Neuron (in vitro differentiated cells): Measurements from ENCODE around the gene C12orf54.
"Not testable (repeated sequence)": the region's sequence is repeated elsewhere in the genome, so short reads cannot be mapped to it uniquely, and the experiment has no call there.

ENCODE experiments used
- H2AFZ ChIP-seq: one replicate; pipeline ENCODE4 v1.6.1; 2013; ENCODE audit warnings: low read depth, mild to moderate bottlenecking, inconsistent platforms, low read length, moderate library complexity
- H3K27me3 ChIP-seq: one replicate; pipeline ENCODE4 v1.6.1; 2013; ENCODE audit warnings: low read length; ENCODE audit not compliant: insufficient read depth
- H3K36me3 ChIP-seq: one replicate; pipeline ENCODE4 v1.6.1; 2013; ENCODE audit warnings: low read length; ENCODE audit not compliant: insufficient read depth
- H3K4me1 ChIP-seq: one replicate; pipeline ENCODE4 v1.6.1; 2013; ENCODE audit warnings: low read length; ENCODE audit not compliant: insufficient read depth
- H3K4me3 ChIP-seq: 2 replicates; pipeline ENCODE4 v1.5.1; 2013; ENCODE audit warnings: mild to moderate bottlenecking, low read length, moderate library complexity
- H3K9me3 ChIP-seq: one replicate; pipeline ENCODE4 v1.6.1; 2013; ENCODE audit warnings: low read length

C12orf54 gene

GRCh38 chr12:48520381-48520780 is 38.1 kb downstream of the C12orf54 start:
- H2AFZ ChIP-seq, H3K4me1 ChIP-seq, H3K9me3 ChIP-seq, H3K36me3 ChIP-seq, H3K27me3 ChIP-seq, H3K4me3 ChIP-seq: not testable (repeated sequence)

- no peaks in the 10 kb centered on the region for H3K9me3 ChIP-seq
Measured at GRCh38 chr12:48525332-48525731, 43.0 kb downstream of the C12orf54 start, which contains the start of gene OR8S1. TSS of gene OR8S1 (plus strand) at chr12:48525632. CDS start at chr12:48525632, 0 bp downstream.

GRCh38 chr12:48527891-48528670 is 45.8 kb downstream of the C12orf54 start:
- Histone ChIP-seq H3K4me3 (no peak overlapping the region), H3K4me1 (no peaks in the 10 kb centered on the region), H3K9me3 (no peaks in the 10 kb centered on the region), H3K27me3 (peaks cover 9% of the 10 kb centered on the region), H3K36me3 (no peaks in the 10 kb centered on the region), H2AFZ (no peak overlapping the region)

More at GRCh38 chr12:48525332-48525731, 43.0 kb downstream of the C12orf54 start, which contains the start of gene OR8S1:
- H3K27me3 ChIP-seq = peaks cover 3% of the 10 kb centered on the region
- H3K4me1 ChIP-seq = no peaks in the 10 kb centered on the region
- H2AFZ ChIP-seq = no peak within 1 kb of the TSS
- H3K4me3 ChIP-seq = no peak within 1 kb of the TSS
- H3K36me3 ChIP-seq = no peaks in the 10 kb centered on the region

GRCh38 chr12:48532601-48533000 is 50.3 kb downstream of the C12orf54 start:
- H3K36me3 ChIP-seq = no peaks in the 10 kb centered on the region
- no peak overlapping the region for H2AFZ ChIP-seq
- H3K27me3 ChIP-seq = peaks cover 9% of the 10 kb centered on the region
- H3K4me1 ChIP-seq = no peaks in the 10 kb centered on the region
- no peak overlapping the region for H3K4me3 ChIP-seq
- H3K9me3 ChIP-seq = peaks cover 2% of the 10 kb centered on the region

GRCh38 chr12:48536602-48537001 is 54.3 kb downstream of the C12orf54 start:
- Histone ChIP-seq H3K4me3 (no peak overlapping the region), H2AFZ (no peak overlapping the region), H3K9me3 (peaks cover 2% of the 10 kb centered on the region), H3K27me3 (peaks cover 3% of the 10 kb centered on the region), H3K4me1 (no peaks in the 10 kb centered on the region), H3K36me3 (no peaks in the 10 kb centered on the region)

- H3K9me3 ChIP-seq = no peaks in the 10 kb centered on the region
- no peak overlapping the region for H2AFZ ChIP-seq
- H3K36me3 ChIP-seq = no peaks in the 10 kb centered on the region
- H3K4me3 ChIP-seq = no peak overlapping the region
- no peaks in the 10 kb centered on the region for H3K4me1 ChIP-seq
- no peaks in the 10 kb centered on the region for H3K27me3 ChIP-seq
Measured at GRCh38 chr12:48542300-48542928, 60.1 kb downstream of the C12orf54 start.

- Histone ChIP-seq H3K36me3 (no peaks in the 10 kb centered on the region), H3K27me3 (no peaks in the 10 kb centered on the region), H3K9me3 (no peaks in the 10 kb centered on the region), H3K4me3 (no peak overlapping the region), H3K4me1 (no peaks in the 10 kb centered on the region), H2AFZ (no peak overlapping the region)
Measured at GRCh38 chr12:48545833-48546469, 63.7 kb downstream of the C12orf54 start.
